Subcutaneous adipose tissue (tissue), 4 donors: ENCODE data around the gene ACTL8. TPM values are rescaled to one million over a fixed set of nuclear protein-coding genes. Genes with fewer than 3 reads are reported as not detected.

Experiments used
- CTCF ChIP-seq: fragments of 450-650 bp; IDR thresholded peaks from one replicate; pipeline ENCODE4 v1.5.1; 2016; ENCODE audit warnings: low read depth, mild to moderate bottlenecking, control low read depth, antibody characterized with exemption, moderate library complexity
- total RNA-seq, 4 donors: library from RNA; depleted of rRNA; stranded (reverse); fragments of >200 nt; gene quantifications; one replicate each; pipeline ENCODE4 v1.1.0, GENCODE V29; 2016

Gene ACTL8
- total RNA-seq, 4 donors from 2014 or later: not detected

GRCh38 chr1:17744666-17745478 is 10.3 kb upstream of the ACTL8 start:
- no peak for TF ChIP-seq CTCF

- no peak for TF ChIP-seq CTCF
Measured at GRCh38 chr1:17745479-17745955, 9.6 kb upstream of the ACTL8 start.

- TF ChIP-seq CTCF: no peak
Measured at GRCh38 chr1:17746920-17747319, 8.2 kb upstream of the ACTL8 start.

GRCh38 chr1:17750333-17750732 is 4.8 kb upstream of the ACTL8 start:
- no peak for TF ChIP-seq CTCF

- no peak for TF ChIP-seq CTCF
Measured at GRCh38 chr1:17752356-17752755, 2.8 kb upstream of the ACTL8 start.

- no peak for TF ChIP-seq CTCF
Measured at GRCh38 chr1:17757426-17757825, 2.3 kb downstream of the ACTL8 start.

- no peak for TF ChIP-seq CTCF
Measured at GRCh38 chr1:17759114-17759513, 4.0 kb downstream of the ACTL8 start.
